ENCODE data around the gene COL23A1.

DNA sequence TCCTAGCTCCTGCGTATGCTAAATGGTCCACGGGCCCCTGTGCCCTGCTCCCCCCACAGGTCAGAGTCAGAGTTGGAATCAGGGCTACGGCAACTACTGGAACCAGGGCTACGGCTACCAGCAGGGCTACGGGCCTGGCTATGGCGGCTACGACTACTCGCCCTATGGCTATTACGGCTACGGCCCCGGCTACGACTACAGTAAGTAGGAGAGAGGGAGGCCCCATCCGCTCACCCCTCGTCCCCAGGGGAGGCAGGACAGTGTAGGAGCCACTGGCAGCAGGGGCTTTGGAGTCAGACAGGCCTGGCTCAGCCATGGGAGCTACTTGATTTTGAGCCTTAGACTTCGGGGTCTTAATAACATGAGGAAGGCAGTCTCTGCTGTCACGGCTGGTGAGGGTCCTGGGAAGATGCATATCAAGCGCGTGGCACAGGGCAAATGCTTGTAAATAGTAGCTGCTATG lies 380.1 kb downstream of the COL23A1 start:
- no peak for TF ChIP-seq POLR2A (IDR thresholded peaks at IDR 0.05)
- TF ChIP-seq, protein P1, sequence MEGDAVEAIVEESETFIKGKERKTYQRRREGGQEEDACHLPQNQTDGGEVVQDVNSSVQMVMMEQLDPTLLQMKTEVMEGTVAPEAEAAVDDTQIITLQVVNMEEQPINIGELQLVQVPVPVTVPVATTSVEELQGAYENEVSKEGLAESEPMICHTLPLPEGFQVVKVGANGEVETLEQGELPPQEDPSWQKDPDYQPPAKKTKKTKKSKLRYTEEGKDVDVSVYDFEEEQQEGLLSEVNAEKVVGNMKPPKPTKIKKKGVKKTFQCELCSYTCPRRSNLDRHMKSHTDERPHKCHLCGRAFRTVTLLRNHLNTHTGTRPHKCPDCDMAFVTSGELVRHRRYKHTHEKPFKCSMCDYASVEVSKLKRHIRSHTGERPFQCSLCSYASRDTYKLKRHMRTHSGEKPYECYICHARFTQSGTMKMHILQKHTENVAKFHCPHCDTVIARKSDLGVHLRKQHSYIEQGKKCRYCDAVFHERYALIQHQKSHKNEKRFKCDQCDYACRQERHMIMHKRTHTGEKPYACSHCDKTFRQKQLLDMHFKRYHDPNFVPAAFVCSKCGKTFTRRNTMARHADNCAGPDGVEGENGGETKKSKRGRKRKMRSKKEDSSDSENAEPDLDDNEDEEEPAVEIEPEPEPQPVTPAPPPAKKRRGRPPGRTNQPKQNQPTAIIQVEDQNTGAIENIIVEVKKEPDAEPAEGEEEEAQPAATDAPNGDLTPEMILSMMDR (IDR thresholded peaks at IDR 0.05) = no peak
- TF ChIP-seq EP300 (IDR thresholded peaks at IDR 0.05) = no peak

Data from tibial nerve (tissue), 4 donors.